IMR-90 (cell line): Measurements from ENCODE around the gene DAPK1. TPM values are rescaled to one million over a fixed set of nuclear protein-coding genes. Genes with fewer than 3 reads are reported as not detected.

ENCODE experiments used
- ATAC-seq: fragments of 200-7000 bp; cut with Tn5 transposase; 2 replicates; pipeline ENCODE4 v1.9.1; 2020; ENCODE audit warnings: low read depth, mild to moderate bottlenecking, moderate library complexity
- BruUV-seq: library from RNA; stranded (reverse); fragments of 400-500 nt; replicated peaks from 2 replicates; lab custom pipeline; 2021; lab: Mats Ljungman, UMichigan
- CTCF ChIA-PET: fragments of 300-600 bp; formaldehyde crosslinking; extraction: SDS; loops from one replicate; lab custom pipeline; 2021; ENCODE audit warnings: antibody characterized with exemption; lab: Yijun Ruan, JAX
- POLR2A ChIA-PET: fragments of 300-600 bp; sonication (Branson Sonifier 250); formaldehyde crosslinking; loops from one replicate; lab custom pipeline; 2022; ENCODE audit warnings: antibody characterized with exemption; ENCODE audit not compliant: unreplicated experiment; lab: Charles Lee
- DNase-seq: peaks from one replicate; pipeline ENCODE4 v3.0.0; 2013
- H2AFZ ChIP-seq: replicated peaks from 2 replicates; pipeline ENCODE3; 2013; ENCODE audit warnings: low read length, mild to moderate bottlenecking; ENCODE audit not compliant: poor library complexity
- H2AK5ac ChIP-seq: 2 replicates; pipeline ENCODE4 v1.6.1; 2013; ENCODE audit warnings: low read depth, low read length, inconsistent platforms
- H2AK9ac ChIP-seq: replicated peaks from 2 replicates; pipeline ENCODE3; 2013; ENCODE audit warnings: mild to moderate bottlenecking, low read depth, low read length, moderate library complexity; ENCODE audit not compliant: poor library complexity
- H2BK120ac ChIP-seq: 2 replicates; pipeline ENCODE4 v1.6.1; 2013; ENCODE audit warnings: low read depth, low read length, inconsistent platforms
- H2BK15ac ChIP-seq: 3 replicates; pipeline ENCODE4 v1.6.1; 2013; ENCODE audit warnings: low read depth, low read length, inconsistent platforms
- H2BK20ac ChIP-seq: 2 replicates; pipeline ENCODE4 v1.6.1; 2013; ENCODE audit warnings: low read depth, mild to moderate bottlenecking, inconsistent platforms, low read length, moderate library complexity
- H2BK5ac ChIP-seq: 2 replicates; pipeline ENCODE4 v1.6.1; 2013; ENCODE audit warnings: mild to moderate bottlenecking, low read depth, low read length, inconsistent platforms; ENCODE audit not compliant: poor library complexity, severe bottlenecking
- H3K14ac ChIP-seq: replicated peaks from 2 replicates; pipeline ENCODE4 v1.6.1; 2013; ENCODE audit warnings: low read depth, low read length, inconsistent platforms
- H3K18ac ChIP-seq: 2 replicates; pipeline ENCODE4 v1.6.1; 2013; ENCODE audit warnings: low read depth, low read length, control low read depth
- H3K23ac ChIP-seq: 2 replicates; pipeline ENCODE4 v1.6.1; 2013; ENCODE audit warnings: low read depth, low read length, inconsistent platforms
- H3K27ac ChIP-seq: 2 replicates; pipeline ENCODE4 v1.5.1; 2013; ENCODE audit warnings: mild to moderate bottlenecking, control low read depth, low read length; ENCODE audit not compliant: insufficient read depth
- H3K27me3 ChIP-seq: 2 replicates; pipeline ENCODE4 v1.6.1; 2013; ENCODE audit warnings: low read length; ENCODE audit not compliant: control insufficient read depth, insufficient read depth
- H3K36me3 ChIP-seq: 2 replicates; pipeline ENCODE4 v1.6.1; 2013; ENCODE audit warnings: low read length, mixed read lengths; ENCODE audit not compliant: control insufficient read depth, insufficient read depth
- H3K4ac ChIP-seq: 2 replicates; pipeline ENCODE4 v1.6.1; 2013; ENCODE audit warnings: low read depth, low read length, inconsistent platforms
- H3K4me1 ChIP-seq: 2 replicates; pipeline ENCODE4 v1.6.1; 2013; ENCODE audit warnings: low read length, mixed read lengths; ENCODE audit not compliant: control insufficient read depth, insufficient read depth
- H3K4me2 ChIP-seq: 2 replicates; pipeline ENCODE4 v1.6.1; 2013; ENCODE audit warnings: low read depth, mild to moderate bottlenecking, control low read depth, low read length, moderate library complexity
- H3K4me3 ChIP-seq: 2 replicates; pipeline ENCODE4 v1.5.1; 2013; ENCODE audit warnings: low read depth, mild to moderate bottlenecking, control low read depth, low read length, moderate library complexity; ENCODE audit not compliant: insufficient read depth
- H3K56ac ChIP-seq: 2 replicates; pipeline ENCODE4 v1.6.1; 2013; ENCODE audit warnings: low read length, inconsistent platforms; ENCODE audit not compliant: insufficient read depth; ENCODE audit errors: extremely low read depth
- H3K79me1 ChIP-seq, 2 experiments: 2 replicates each; pipeline ENCODE4 v1.6.1; 2013; ENCODE audit warnings: low read length in 2 of 2, inconsistent platforms in 1 of 2, low read depth in 1 of 2
- H3K9ac ChIP-seq: 2 replicates; pipeline ENCODE4 v1.6.1; 2013; ENCODE audit warnings: low read depth, low read length, control low read depth
- H3K9me1 ChIP-seq: 2 replicates; pipeline ENCODE4 v1.6.1; 2013; ENCODE audit warnings: low read length, inconsistent platforms; ENCODE audit not compliant: insufficient read depth
- H3K9me3 ChIP-seq: 2 replicates; pipeline ENCODE4 v1.6.1; 2013; ENCODE audit warnings: low read length; ENCODE audit not compliant: control insufficient read depth, insufficient read depth
- H4K20me1 ChIP-seq: 2 replicates; pipeline ENCODE4 v1.6.1; 2013; ENCODE audit warnings: low read length, inconsistent platforms; ENCODE audit not compliant: insufficient read depth
- H4K5ac ChIP-seq: 2 replicates; pipeline ENCODE4 v1.6.1; 2013; ENCODE audit warnings: mild to moderate bottlenecking, low read depth, low read length, control low read depth
- H4K8ac ChIP-seq, 2 experiments: 2 replicates each; pipeline ENCODE4 v1.6.1; 2013; ENCODE audit warnings: low read depth in 2 of 2, low read length in 2 of 2, control low read depth in 1 of 2, inconsistent platforms in 1 of 2
- H4K91ac ChIP-seq: 2 replicates; pipeline ENCODE4 v1.6.1; 2013; ENCODE audit warnings: low read depth, low read length, inconsistent platforms; ENCODE audit not compliant: insufficient read depth
- CEBPB ChIP-seq: IDR thresholded peaks from 2 replicates; pipeline ENCODE4 v1.6.1; 2012; ENCODE audit warnings: low read depth, low read length, improper control_type of control experiment
- FOS ChIP-seq: fragments of 150-350 bp; IDR thresholded peaks from 2 replicates; pipeline ENCODE4 v1.6.1; 2016; ENCODE audit warnings: low read depth, low read length
- MAZ ChIP-seq: IDR thresholded peaks from 2 replicates; pipeline ENCODE4 v1.6.1; 2012; ENCODE audit warnings: low read depth, mild to moderate bottlenecking, low read length, improper control_type of control experiment, moderate library complexity, borderline replicate concordance
- NFE2L2 ChIP-seq: fragments of 150-350 bp; IDR thresholded peaks from 2 replicates; pipeline ENCODE4 v1.6.1; 2016; ENCODE audit warnings: low read depth, mild to moderate bottlenecking, low read length
- RAD21 ChIP-seq: IDR thresholded peaks from 2 replicates; pipeline ENCODE4 v1.6.1; 2012; ENCODE audit warnings: low read length, improper control_type of control experiment
- SMC3 ChIP-seq: fragments of 150-350 bp; IDR thresholded peaks from 2 replicates; pipeline ENCODE4 v1.6.1; 2016; ENCODE audit warnings: low read depth, mild to moderate bottlenecking, antibody characterized with exemption, low read length, moderate library complexity
- WGBS, 2 experiments: methylation state at CpG; one replicate each; pipeline versions ENCODE4 v1.1.5 to v1.1.7; 2013; ENCODE audit warnings: missing lambda C conversion rate in 2 of 2; ENCODE audit not compliant: insufficient read length in 1 of 2; ENCODE audit errors: extremely low coverage in 2 of 2; 5-methylcytosine and 5-hydroxymethylcytosine counted together
- dilution Hi-C: fragments of 300-500 bp; cut with HindIII; formaldehyde crosslinking; loops from one replicate; pipeline ENCODE4 v1.14.3; 2018; ENCODE audit warnings: low sequenced_read_pairs; ENCODE audit not compliant: unreplicated experiment
- in situ Hi-C: fragments of 300-500 bp; cut with MboI; formaldehyde crosslinking; loops from 3 replicates; pipeline ENCODE4 v1.14.3; 2019; ENCODE audit warnings: low sequenced_read_pairs, inconsistent platforms, mixed read lengths
- intact Hi-C: fragments of 100-400 bp; cut with micrococcal nuclease; formaldehyde crosslinking; loops from 2 replicates; pipeline ENCODE4 v1.10.0; 2022
- polyA plus RNA-seq, 3 experiments: library from polyadenylated mRNA; depleted of rRNA; stranded (reverse); fragments of >200 nt; gene quantifications; 2 replicates each; pipeline ENCODE4 v1.2.3, GENCODE V29; 2012; ENCODE audit warnings: low replicate concordance in 1 of 3
- total RNA-seq: library from RNA; depleted of rRNA; stranded (reverse); fragments of >200 nt; gene quantifications from 2 replicates; pipeline ENCODE4 v1.2.3, GENCODE V29; 2012
- TF ChIP-seq, protein P1 (sequence below): fragments of 150-350 bp; IDR thresholded peaks from 2 replicates; pipeline ENCODE4 v1.6.1; 2017; ENCODE audit warnings: mild to moderate bottlenecking, antibody characterized with exemption, low read length, low read depth
- TF ChIP-seq, protein P2 (sequence below): conservative IDR thresholded peaks from 2 replicates; pipeline ENCODE4 v1.5.1; 2012; ENCODE audit warnings: mild to moderate bottlenecking, low read depth, low read length, improper control_type of control experiment

Gene DAPK1
- total and polyA plus RNA-seq, 2 of the 4 experiments (the other 2 are of a cell fraction), result under 0.01 to 0.03 TPM

DNA sequence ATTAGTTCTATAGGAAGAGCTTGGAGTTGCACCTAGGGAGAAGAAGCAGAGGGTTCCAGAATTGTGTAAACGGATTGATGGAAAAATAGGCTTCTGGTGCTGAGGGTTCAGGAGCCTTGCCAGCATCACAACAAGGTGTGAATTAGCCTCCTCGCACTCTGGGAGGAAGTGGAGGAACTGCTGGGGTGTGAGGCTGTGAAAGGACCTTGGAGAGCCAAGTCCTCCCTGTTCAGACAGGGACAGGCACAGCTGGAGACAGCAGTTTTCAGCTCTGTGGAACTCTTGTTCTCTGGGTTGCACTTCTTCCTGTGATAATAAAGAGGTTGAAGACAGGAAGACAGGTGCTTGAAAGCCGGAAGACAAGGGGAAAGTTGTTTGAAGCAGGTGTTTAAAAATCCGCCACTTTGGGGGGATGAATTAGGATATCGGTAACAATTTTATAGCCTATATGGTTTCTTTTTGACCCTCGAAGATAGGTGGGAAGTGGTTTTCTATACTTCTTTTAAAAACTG lies 22.6 kb downstream of the DAPK1 start:
- intact Hi-C loops (no loop called here), dilution Hi-C loops (no loop called here)

More for the DNA sequence above, 22.6 kb downstream of the DAPK1 start:
- in situ Hi-C loops, result no loop called here
- ATAC-seq (no peak), DNase-seq (no peak)
- no peak overlapping the region for H2BK15ac ChIP-seq
- H3K9me1 ChIP-seq, result no peaks in the 10 kb centered on the region
- H2BK5ac ChIP-seq, result no peak overlapping the region
- H3K9ac ChIP-seq, result no peak overlapping the region
- BruUV-seq, result no TSS peak
- H2AK5ac ChIP-seq, result no peak overlapping the region
- ChIA-PET POLR2A (no interaction called here), CTCF (no interaction called here)
- no peak overlapping the region for H4K8ac ChIP-seq
- no peaks in the 10 kb centered on the region for H4K20me1 ChIP-seq
- 80% methylated on average over 2 of the region's 6 CpGs; no CpG with 5 or more reads in 1 of the 2 experiments for WGBS, 2 experiments
- no peak overlapping the region for H3K18ac ChIP-seq
- no peak overlapping the region for H2BK20ac ChIP-seq
- H2AFZ ChIP-seq, result no peak overlapping the region
- H2AK9ac ChIP-seq, result no peak overlapping the region
- TF ChIP-seq SMC3 (no peak), MAZ (no peak), FOS (no peak), RAD21 (no peak), NFE2L2 (no peak), CEBPB (no peak)
- TF ChIP-seq, protein P1, sequence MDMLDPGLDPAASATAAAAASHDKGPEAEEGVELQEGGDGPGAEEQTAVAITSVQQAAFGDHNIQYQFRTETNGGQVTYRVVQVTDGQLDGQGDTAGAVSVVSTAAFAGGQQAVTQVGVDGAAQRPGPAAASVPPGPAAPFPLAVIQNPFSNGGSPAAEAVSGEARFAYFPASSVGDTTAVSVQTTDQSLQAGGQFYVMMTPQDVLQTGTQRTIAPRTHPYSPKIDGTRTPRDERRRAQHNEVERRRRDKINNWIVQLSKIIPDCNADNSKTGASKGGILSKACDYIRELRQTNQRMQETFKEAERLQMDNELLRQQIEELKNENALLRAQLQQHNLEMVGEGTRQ, result no peak
- TF ChIP-seq, protein P2, sequence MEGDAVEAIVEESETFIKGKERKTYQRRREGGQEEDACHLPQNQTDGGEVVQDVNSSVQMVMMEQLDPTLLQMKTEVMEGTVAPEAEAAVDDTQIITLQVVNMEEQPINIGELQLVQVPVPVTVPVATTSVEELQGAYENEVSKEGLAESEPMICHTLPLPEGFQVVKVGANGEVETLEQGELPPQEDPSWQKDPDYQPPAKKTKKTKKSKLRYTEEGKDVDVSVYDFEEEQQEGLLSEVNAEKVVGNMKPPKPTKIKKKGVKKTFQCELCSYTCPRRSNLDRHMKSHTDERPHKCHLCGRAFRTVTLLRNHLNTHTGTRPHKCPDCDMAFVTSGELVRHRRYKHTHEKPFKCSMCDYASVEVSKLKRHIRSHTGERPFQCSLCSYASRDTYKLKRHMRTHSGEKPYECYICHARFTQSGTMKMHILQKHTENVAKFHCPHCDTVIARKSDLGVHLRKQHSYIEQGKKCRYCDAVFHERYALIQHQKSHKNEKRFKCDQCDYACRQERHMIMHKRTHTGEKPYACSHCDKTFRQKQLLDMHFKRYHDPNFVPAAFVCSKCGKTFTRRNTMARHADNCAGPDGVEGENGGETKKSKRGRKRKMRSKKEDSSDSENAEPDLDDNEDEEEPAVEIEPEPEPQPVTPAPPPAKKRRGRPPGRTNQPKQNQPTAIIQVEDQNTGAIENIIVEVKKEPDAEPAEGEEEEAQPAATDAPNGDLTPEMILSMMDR, result no peak
- H3K4me2 ChIP-seq, result no peak overlapping the region
- H3K14ac ChIP-seq, result no peak overlapping the region
- H3K4ac ChIP-seq, result no peak overlapping the region
- no peak overlapping the region for H3K23ac ChIP-seq
- no peaks in the 10 kb centered on the region for H3K36me3 ChIP-seq
- no peak overlapping the region for H3K4me3 ChIP-seq
- H2BK120ac ChIP-seq, result no peak overlapping the region
- no peak overlapping the region for H4K5ac ChIP-seq
- H4K91ac ChIP-seq, result no peak overlapping the region
- H3K4me1 ChIP-seq, result no peaks in the 10 kb centered on the region
- peaks cover 1% of the 10 kb centered on the region; the same call in 1 of the 2 replicates for H3K27me3 ChIP-seq
- H3K27ac ChIP-seq, result no peak overlapping the region
- H3K9me3 ChIP-seq, result peaks cover 3% of the 10 kb centered on the region; the same call in 1 of the 2 replicates
- no peaks in the 10 kb centered on the region for H3K79me1 ChIP-seq
- H3K56ac ChIP-seq, result no peak overlapping the region
